Mesendoderm (in vitro differentiated cells): ENCODE results near the gene HLA-DMB.
A peak's percentile ranks its signal among the peaks of the same experiment; 100 is the strongest.

Experiments
- DNase-seq: peaks from one replicate; pipeline ENCODE4 v3.0.0; 2013
- H2AK5ac ChIP-seq: 2 replicates; pipeline ENCODE4 v1.6.1; 2013; ENCODE audit warnings: low read length, inconsistent platforms
- H2BK120ac ChIP-seq: 2 replicates; pipeline ENCODE4 v1.6.1; 2013; ENCODE audit warnings: low read depth, mild to moderate bottlenecking, low read length, moderate library complexity, mixed read lengths
- H2BK15ac ChIP-seq: replicated peaks from 2 replicates; pipeline ENCODE4 v1.6.1; 2013; ENCODE audit warnings: low read depth, mild to moderate bottlenecking, moderate library complexity
- H2BK5ac ChIP-seq: 2 replicates; pipeline ENCODE4 v1.6.1; 2013; ENCODE audit warnings: low read length, inconsistent platforms
- H3K18ac ChIP-seq: 2 replicates; pipeline ENCODE4 v1.6.1; 2013; ENCODE audit warnings: mild to moderate bottlenecking, low read length, mixed read lengths
- H3K23ac ChIP-seq: one replicate; pipeline ENCODE4 v1.6.1; 2013; ENCODE audit warnings: low read length
- H3K27ac ChIP-seq: 2 replicates; pipeline ENCODE4 v1.5.1; 2013; ENCODE audit warnings: low read depth, mild to moderate bottlenecking, inconsistent platforms, low read length, moderate library complexity
- H3K27me3 ChIP-seq: 2 replicates; pipeline ENCODE4 v1.6.1; 2013; ENCODE audit warnings: low read length, control low read depth, mild to moderate bottlenecking, inconsistent platforms; ENCODE audit not compliant: insufficient read depth, poor library complexity
- H3K36me3 ChIP-seq: 2 replicates; pipeline ENCODE4 v1.6.1; 2013; ENCODE audit warnings: low read length, inconsistent platforms; ENCODE audit not compliant: control insufficient read depth, insufficient read depth
- H3K4ac ChIP-seq: one replicate; pipeline ENCODE4 v1.6.1; 2013; ENCODE audit warnings: low read depth, mild to moderate bottlenecking, low read length, moderate library complexity
- H3K4me1 ChIP-seq: 2 replicates; pipeline ENCODE4 v1.6.1; 2013; ENCODE audit warnings: low read depth, low read length, inconsistent platforms; ENCODE audit not compliant: control insufficient read depth
- H3K4me2 ChIP-seq: 2 replicates; pipeline ENCODE4 v1.6.1; 2013; ENCODE audit warnings: low read length
- H3K4me3 ChIP-seq: 2 replicates; pipeline ENCODE4 v1.5.1; 2013; ENCODE audit warnings: mild to moderate bottlenecking, low read length
- H3K56ac ChIP-seq: one replicate; pipeline ENCODE4 v1.6.1; 2013; ENCODE audit warnings: low read length
- H3K79me1 ChIP-seq: 2 replicates; pipeline ENCODE4 v1.6.1; 2013; ENCODE audit warnings: low read length, inconsistent platforms
- H3K79me2 ChIP-seq: 2 replicates; pipeline ENCODE4 v1.6.1; 2013; ENCODE audit warnings: mild to moderate bottlenecking, low read length; ENCODE audit not compliant: control insufficient read depth, insufficient read depth
- H3K9ac ChIP-seq: 2 replicates; pipeline ENCODE4 v1.6.1; 2013; ENCODE audit warnings: low read length, inconsistent platforms
- H4K5ac ChIP-seq: one replicate; pipeline ENCODE4 v1.6.1; 2013; ENCODE audit warnings: low read length
- H4K8ac ChIP-seq: one replicate; pipeline ENCODE4 v1.6.1; 2013; ENCODE audit warnings: low read depth, mild to moderate bottlenecking, control low read depth, low read length, moderate library complexity
- WGBS: extraction: QIAGEN DNeasy Blood & Tissue Kit; methylation state at CpG from one replicate; pipeline ENCODE4 v1.1.7; 2013; ENCODE audit warnings: low lambda C conversion rate, missing lambda C conversion rate; ENCODE audit not compliant: insufficient coverage; ENCODE audit errors: extremely low coverage; 5-methylcytosine and 5-hydroxymethylcytosine counted together

HLA-DMB gene

GRCh38 chr6:32977272-32977952, 36.6 kb upstream of the HLA-DMB start:
- Histone ChIP-seq H3K23ac (peak overlapping the region; percentile 29), H3K9ac (no peak overlapping the region), H3K4me1 (no peaks in the 10 kb centered on the region), H3K36me3 (peaks cover 62% of the 10 kb centered on the region), H3K79me1 (peaks cover 22% of the 10 kb centered on the region), H3K18ac (no peak overlapping the region), H4K5ac (no peak overlapping the region), H3K27me3 (no peaks in the 10 kb centered on the region), H2AK5ac (no peak overlapping the region), H2BK5ac (no peak overlapping the region), H3K4me3 (no peak overlapping the region), H3K79me2 (peaks cover 68% of the 10 kb centered on the region), H3K4ac (no peak overlapping the region), H3K27ac (no peak overlapping the region), H2BK15ac (no peak overlapping the region), H4K8ac (no peak overlapping the region), H2BK120ac (no peak overlapping the region), H3K56ac (no peak overlapping the region), H3K4me2 (no peak overlapping the region)
- no CpG with 5 or more reads among the region's 10 CpGs for WGBS
- no peak for DNase-seq

DNA sequence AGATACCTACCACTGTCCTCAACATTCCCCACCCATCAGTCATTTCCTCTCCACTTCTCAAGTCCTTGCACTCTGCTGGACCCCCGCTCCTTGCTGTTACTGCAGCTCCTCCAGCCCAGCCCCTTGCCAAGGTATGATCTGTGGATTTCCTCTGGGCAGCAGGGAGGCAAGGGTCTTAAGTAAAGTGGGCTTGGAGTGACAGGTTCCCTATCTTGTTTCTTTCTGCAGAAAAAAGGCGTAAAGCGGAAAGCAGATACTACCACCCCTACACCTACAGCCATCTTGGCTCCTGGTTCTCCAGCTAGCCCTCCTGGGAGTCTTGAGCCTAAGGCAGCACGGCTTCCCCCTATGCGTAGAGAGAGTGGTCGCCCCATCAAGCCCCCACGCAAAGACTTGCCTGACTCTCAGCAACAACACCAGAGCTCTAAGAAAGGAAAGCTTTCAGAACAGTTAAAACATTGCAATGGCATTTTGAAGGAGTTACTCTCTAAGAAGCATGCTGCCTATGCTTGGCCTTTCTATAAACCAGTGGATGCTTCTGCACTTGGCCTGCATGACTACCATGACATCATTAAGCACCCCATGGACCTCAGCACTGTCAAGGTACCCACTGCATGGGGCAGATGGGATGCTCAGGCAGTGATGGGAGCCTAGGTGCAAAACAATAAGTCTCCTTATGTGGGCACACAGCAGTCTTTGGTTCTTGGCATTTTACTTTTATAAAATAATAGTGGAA, 35.7 kb upstream of the HLA-DMB start:
- Histone ChIP-seq H3K23ac (no peak overlapping the region), H3K27ac (no peak overlapping the region), H3K18ac (no peak overlapping the region), H3K79me1 (peaks cover 22% of the 10 kb centered on the region), H3K9ac (no peak overlapping the region), H3K4me1 (no peaks in the 10 kb centered on the region), H2AK5ac (no peak overlapping the region), H2BK120ac (no peak overlapping the region), H4K8ac (no peak overlapping the region), H3K4me3 (no peak overlapping the region), H3K27me3 (no peaks in the 10 kb centered on the region), H4K5ac (no peak overlapping the region), H2BK5ac (no peak overlapping the region), H3K36me3 (peaks cover 62% of the 10 kb centered on the region), H3K56ac (no peak overlapping the region), H3K79me2 (peaks cover 72% of the 10 kb centered on the region), H2BK15ac (no peak overlapping the region), H3K4me2 (no peak overlapping the region), H3K4ac (no peak overlapping the region)
- no peak for DNase-seq
- no CpG with 5 or more reads among the region's 7 CpGs for WGBS

GRCh38 chr6:32975886-32976285, 35.1 kb upstream of the HLA-DMB start:
- Histone ChIP-seq H2BK120ac (no peak overlapping the region), H2AK5ac (no peak overlapping the region), H2BK15ac (no peak overlapping the region), H3K27me3 (no peaks in the 10 kb centered on the region), H3K4me1 (no peaks in the 10 kb centered on the region), H3K4ac (no peak overlapping the region), H3K23ac (no peak overlapping the region), H3K79me2 (peaks cover 74% of the 10 kb centered on the region), H4K5ac (no peak overlapping the region), H3K79me1 (peaks cover 24% of the 10 kb centered on the region), H3K4me3 (no peak overlapping the region), H3K9ac (no peak overlapping the region), H3K4me2 (no peak overlapping the region), H4K8ac (no peak overlapping the region), H2BK5ac (no peak overlapping the region), H3K27ac (no peak overlapping the region), H3K36me3 (peaks cover 62% of the 10 kb centered on the region), H3K56ac (no peak overlapping the region), H3K18ac (no peak overlapping the region)
- DNase-seq: no peak
- no CpG with 5 or more reads among the region's 2 CpGs for WGBS

- Histone ChIP-seq H2BK5ac (no peak overlapping the region), H3K4me1 (no peaks in the 10 kb centered on the region), H3K23ac (no peak overlapping the region), H3K36me3 (peaks cover 50% of the 10 kb centered on the region), H3K4me3 (peak overlapping the region; percentile 99), H2BK15ac (no peak overlapping the region), H3K79me1 (peaks cover 17% of the 10 kb centered on the region), H4K5ac (no peak overlapping the region), H3K56ac (peak overlapping the region; percentile 86), H4K8ac (no peak overlapping the region), H3K18ac (no peak overlapping the region), H2AK5ac (no peak overlapping the region), H3K27me3 (no peaks in the 10 kb centered on the region), H3K4ac (no peak overlapping the region), H3K9ac (peak overlapping the region; percentile 95), H3K79me2 (peaks cover 75% of the 10 kb centered on the region), H3K27ac (no peak overlapping the region), H3K4me2 (peak overlapping the region; percentile 83), H2BK120ac (no peak overlapping the region)
- WGBS: no CpG with 5 or more reads among the region's 14 CpGs
- DNase-seq: no peak
Observed at GRCh38 chr6:32974541-32975308, 33.9 kb upstream of the HLA-DMB start.

GRCh38 chr6:32974016-32974333, 33.1 kb upstream of the HLA-DMB start:
- WGBS: no CpG with 5 or more reads among the region's 4 CpGs
- no peak overlapping the region for H4K8ac ChIP-seq
- no peak overlapping the region for H2BK5ac ChIP-seq
- H3K79me1 ChIP-seq: peaks cover 15% of the 10 kb centered on the region
- peak overlapping the region; percentile 99 for H3K4me3 ChIP-seq
- H3K56ac ChIP-seq: peak overlapping the region; percentile 97
- H3K27me3 ChIP-seq: no peaks in the 10 kb centered on the region
- H2AK5ac ChIP-seq: no peak overlapping the region
- H4K5ac ChIP-seq: no peak overlapping the region
- H3K23ac ChIP-seq: no peak overlapping the region
- no peak overlapping the region for H2BK120ac ChIP-seq
- H3K79me2 ChIP-seq: peaks cover 78% of the 10 kb centered on the region
- peak overlapping the region; percentile 95 for H3K9ac ChIP-seq
- no peak for DNase-seq
- no peaks in the 10 kb centered on the region for H3K4me1 ChIP-seq
- no peak overlapping the region for H3K27ac ChIP-seq
- H3K4me2 ChIP-seq: peak overlapping the region; percentile 83
- H3K18ac ChIP-seq: no peak overlapping the region
- H3K4ac ChIP-seq: no peak overlapping the region
- H3K36me3 ChIP-seq: peaks cover 47% of the 10 kb centered on the region
- H2BK15ac ChIP-seq: no peak overlapping the region
